Mesenchymal stem cell (in vitro differentiated cells and primary cell): ENCODE measurements around the gene VMP1.

Experiments used
- DNase-seq: peaks from one replicate; pipeline ENCODE4 v3.0.0-alpha.2; 2013
- H2AFZ ChIP-seq: one replicate; pipeline ENCODE4 v1.6.1; 2013; ENCODE audit warnings: low read depth, mild to moderate bottlenecking, control low read depth, inconsistent platforms, low read length, moderate library complexity
- H2AK5ac ChIP-seq: 2 replicates; pipeline ENCODE4 v1.6.1; 2013; ENCODE audit warnings: low read length, moderate library complexity, mild to moderate bottlenecking, inconsistent platforms; ENCODE audit not compliant: severe bottlenecking
- H2BK120ac ChIP-seq: one replicate; pipeline ENCODE4 v1.6.1; 2013; ENCODE audit warnings: low read depth, mild to moderate bottlenecking, inconsistent platforms, low read length, moderate library complexity
- H2BK12ac ChIP-seq, 2 experiments: one replicate each; pipeline ENCODE4 v1.6.1; 2013; ENCODE audit warnings: inconsistent platforms in 2 of 2, low read length in 2 of 2, mild to moderate bottlenecking in 2 of 2, moderate library complexity in 2 of 2, control low read depth in 1 of 2
- H2BK15ac ChIP-seq: one replicate; pipeline ENCODE4 v1.6.1; 2013; ENCODE audit warnings: mild to moderate bottlenecking, low read depth, inconsistent platforms; ENCODE audit not compliant: poor library complexity, severe bottlenecking
- H2BK5ac ChIP-seq: 2 replicates; pipeline ENCODE4 v1.6.1; 2013; ENCODE audit warnings: low read depth, mild to moderate bottlenecking, low read length, control low read depth, inconsistent platforms; ENCODE audit not compliant: poor library complexity, severe bottlenecking
- H3K14ac ChIP-seq, 2 experiments: one replicate each; pipeline ENCODE4 v1.6.1; 2013; ENCODE audit warnings: inconsistent platforms in 2 of 2, low read length in 2 of 2, control low read depth in 1 of 2, mild to moderate bottlenecking in 1 of 2, moderate library complexity in 1 of 2
- H3K18ac ChIP-seq, 2 experiments: one replicate each; pipeline ENCODE4 v1.6.1; 2013; ENCODE audit warnings: inconsistent platforms in 2 of 2, low read length in 2 of 2, control low read depth in 1 of 2, low read depth in 1 of 2, mild to moderate bottlenecking in 1 of 2
- H3K23ac ChIP-seq, 2 experiments: one replicate each; pipeline ENCODE4 v1.6.1; 2013; ENCODE audit warnings: inconsistent platforms in 2 of 2, low read length in 2 of 2, mild to moderate bottlenecking in 2 of 2, moderate library complexity in 2 of 2, control low read depth in 1 of 2
- H3K27ac ChIP-seq: 2 replicates; pipeline ENCODE4 v1.5.1; 2013; ENCODE audit warnings: mild to moderate bottlenecking, moderate library complexity, low read length, control low read depth, inconsistent platforms; ENCODE audit not compliant: poor library complexity, severe bottlenecking
- H3K27me3 ChIP-seq, 2 experiments: 2 replicates each; pipeline versions ENCODE4 v1.6.1 to v1.7.0; 2013; ENCODE audit warnings: low read length in 2 of 2, mild to moderate bottlenecking in 2 of 2, moderate library complexity in 2 of 2, control low read depth in 1 of 2, inconsistent platforms in 1 of 2; ENCODE audit not compliant: control insufficient read depth in 1 of 2, insufficient read depth in 1 of 2
- H3K36me3 ChIP-seq, 2 experiments: 2 replicates each; pipeline versions ENCODE4 v1.6.1 to v1.7.0; 2013; ENCODE audit warnings: low read length in 2 of 2, control low read depth in 1 of 2, inconsistent platforms in 1 of 2, low read depth in 1 of 2, mild to moderate bottlenecking in 1 of 2; ENCODE audit not compliant: insufficient read depth in 2 of 2, control insufficient read depth in 1 of 2
- H3K4ac ChIP-seq, 2 experiments: one replicate each; pipeline ENCODE4 v1.6.1; 2013; ENCODE audit warnings: inconsistent platforms in 2 of 2, low read length in 2 of 2, mild to moderate bottlenecking in 2 of 2, moderate library complexity in 2 of 2, control low read depth in 1 of 2, low read depth in 1 of 2
- H3K4me1 ChIP-seq: 2 replicates; pipeline ENCODE4 v1.6.1; 2013; ENCODE audit warnings: low read depth, low read length, control low read depth; ENCODE audit not compliant: control insufficient read depth, insufficient read depth
- H3K4me2 ChIP-seq: 2 replicates; pipeline ENCODE4 v1.6.1; 2013; ENCODE audit warnings: low read length, mild to moderate bottlenecking, inconsistent platforms; ENCODE audit not compliant: poor library complexity, severe bottlenecking
- H3K4me3 ChIP-seq, 2 experiments: 2 replicates each; pipeline versions ENCODE4 v1.5.1 to v1.7.0; 2013; ENCODE audit warnings: low read length in 2 of 2, mild to moderate bottlenecking in 2 of 2, control low read depth in 1 of 2, low read depth in 1 of 2; ENCODE audit not compliant: insufficient read depth in 1 of 2
- H3K79me1 ChIP-seq: replicated peaks from 2 replicates; pipeline ENCODE4 v1.6.1; 2013; ENCODE audit warnings: mild to moderate bottlenecking, control low read depth, low read length, inconsistent platforms; ENCODE audit not compliant: poor library complexity, severe bottlenecking
- H3K9ac ChIP-seq: 2 replicates; pipeline ENCODE4 v1.7.0; 2013; ENCODE audit warnings: mild to moderate bottlenecking, low read length, moderate library complexity
- H3K9me3 ChIP-seq: 2 replicates; pipeline ENCODE4 v1.7.0; 2013; ENCODE audit warnings: mild to moderate bottlenecking, low read length; ENCODE audit not compliant: control insufficient read depth
- H4K8ac ChIP-seq: one replicate; pipeline ENCODE4 v1.6.1; 2013; ENCODE audit warnings: inconsistent platforms, mild to moderate bottlenecking, low read length, moderate library complexity
- H4K91ac ChIP-seq: one replicate; pipeline ENCODE4 v1.6.1; 2013; ENCODE audit warnings: mild to moderate bottlenecking, low read length, inconsistent platforms
- WGBS: methylation state at CpG from one replicate; pipeline ENCODE4 v1.1.7; 2013; ENCODE audit warnings: mixed read lengths; 5-methylcytosine and 5-hydroxymethylcytosine counted together

VMP1 gene

GRCh38 chr17:59748591-59748990 is 41.1 kb downstream of the VMP1 start:
- no peak overlapping the region for H4K91ac ChIP-seq
- H3K36me3 ChIP-seq: peaks cover 4 to 6% of the 10 kb centered on the region in 2 experiments
- no peaks in the 10 kb centered on the region for H3K27me3 ChIP-seq
- H3K18ac ChIP-seq: no peak overlapping the region
- H3K9ac ChIP-seq: no peak overlapping the region
- peaks cover 5% of the 10 kb centered on the region for H3K4me1 ChIP-seq
- no peak overlapping the region for H4K8ac ChIP-seq
- H2BK15ac ChIP-seq: no peak overlapping the region
- H3K4ac ChIP-seq: no peak overlapping the region
- no peak for DNase-seq
- no peak overlapping the region for H3K14ac ChIP-seq
- peaks cover 4% of the 10 kb centered on the region for H3K79me1 ChIP-seq
- H3K9me3 ChIP-seq: no peaks in the 10 kb centered on the region
- no peak overlapping the region for H2BK120ac ChIP-seq
- no peak overlapping the region for H2BK5ac ChIP-seq
- H3K27ac ChIP-seq: no peak overlapping the region
- WGBS: no CpG with 5 or more reads among the region's 1 CpG
- no peak overlapping the region for H3K23ac ChIP-seq
- no peak overlapping the region for H3K4me3 ChIP-seq
- no peak overlapping the region for H2AK5ac ChIP-seq
- H2BK12ac ChIP-seq: no peak overlapping the region
- no peak overlapping the region for H2AFZ ChIP-seq
- no peak overlapping the region for H3K4me2 ChIP-seq

GRCh38 chr17:59751955-59752413 is 44.5 kb downstream of the VMP1 start:
- 96% methylated on average over 10 of the region's 11 CpGs for WGBS
- peak overlapping the region; percentile 1 to 38 for H3K18ac ChIP-seq
- H2BK5ac ChIP-seq: no peak overlapping the region
- H4K8ac ChIP-seq: peak overlapping the region; percentile 54
- H3K9ac ChIP-seq: peak overlapping the region; percentile 64
- H4K91ac ChIP-seq: no peak overlapping the region
- H2BK12ac ChIP-seq: peak overlapping the region; percentile 15 to 46
- peaks cover 0 to 3% of the 10 kb centered on the region in 2 experiments for H3K36me3 ChIP-seq
- H2BK15ac ChIP-seq: peak overlapping the region; percentile 77
- no peak overlapping the region for H3K14ac ChIP-seq
- peaks cover 4% of the 10 kb centered on the region for H3K79me1 ChIP-seq
- H3K4ac ChIP-seq: no peak overlapping the region
- H3K27ac ChIP-seq: peak overlapping the region; percentile 49
- no peaks in the 10 kb centered on the region for H3K9me3 ChIP-seq
- H2AFZ ChIP-seq: no peak overlapping the region
- no peak overlapping the region for H3K23ac ChIP-seq
- peak overlapping the region; percentile 98 for H2AK5ac ChIP-seq
- no peaks in the 10 kb centered on the region for H3K27me3 ChIP-seq
- H2BK120ac ChIP-seq: no peak overlapping the region
- H3K4me3 ChIP-seq: no peak overlapping the region
- DNase-seq: no peak
- H3K4me2 ChIP-seq: no peak overlapping the region
- H3K4me1 ChIP-seq: peaks cover 8% of the 10 kb centered on the region

DNA sequence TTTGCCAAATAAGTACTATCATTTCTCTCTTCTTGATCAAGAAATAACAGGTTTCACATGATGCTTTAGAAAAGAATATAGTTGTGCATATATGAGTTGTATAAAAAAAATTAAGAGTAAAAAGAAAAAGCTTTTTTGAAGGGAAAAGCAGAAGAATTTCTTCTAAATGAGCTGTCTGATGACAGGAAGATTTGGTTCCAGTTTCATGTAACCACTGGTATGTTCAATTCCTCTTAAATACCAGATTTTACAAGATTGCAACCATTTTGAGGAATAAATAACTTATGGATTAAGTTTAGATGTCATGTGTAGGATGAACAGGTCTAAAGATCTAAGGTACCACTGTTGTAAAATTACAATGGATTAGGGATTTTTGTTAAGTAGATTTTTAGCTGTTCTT is 45.0 kb downstream of the VMP1 start:
- Histone ChIP-seq H3K4me1 (peaks cover 8% of the 10 kb centered on the region), H3K9ac (peak overlapping the region; percentile 64), H3K14ac (no peak overlapping the region), H2BK15ac (no peak overlapping the region), H3K79me1 (peaks cover 3% of the 10 kb centered on the region), H2BK120ac (no peak overlapping the region), H3K27ac (peak overlapping the region; percentile 49), H3K4me2 (no peak overlapping the region), H3K23ac (no peak overlapping the region), H3K27me3 (no peaks in the 10 kb centered on the region), H3K9me3 (no peaks in the 10 kb centered on the region), H2BK12ac (no peak overlapping the region), H2BK5ac (no peak overlapping the region), H2AK5ac (no peak overlapping the region), H3K4me3 (no peak overlapping the region), H4K8ac (no peak overlapping the region), H3K18ac (no peak overlapping the region), H2AFZ (no peak overlapping the region), H3K4ac (no peak overlapping the region), H4K91ac (no peak overlapping the region), H3K36me3 (peaks cover 0 to 3% of the 10 kb centered on the region in 2 experiments)
- DNase-seq: no peak

- no peak overlapping the region for H3K4ac ChIP-seq
- H3K27ac ChIP-seq: peak overlapping the region; percentile 77
- peaks cover 2 to 3% of the 10 kb centered on the region in 2 experiments for H3K36me3 ChIP-seq
- no peaks in the 10 kb centered on the region for H3K79me1 ChIP-seq
- peak overlapping the region; percentile 89 for H2AK5ac ChIP-seq
- H2BK15ac ChIP-seq: no peak overlapping the region
- H3K9ac ChIP-seq: peak overlapping the region; percentile 91
- H2BK12ac ChIP-seq: no peak overlapping the region
- no peak overlapping the region for H3K14ac ChIP-seq
- H3K27me3 ChIP-seq: no peaks in the 10 kb centered on the region
- no peak overlapping the region for H3K4me3 ChIP-seq
- peaks cover 9% of the 10 kb centered on the region for H3K4me1 ChIP-seq
- no peaks in the 10 kb centered on the region for H3K9me3 ChIP-seq
- no peak overlapping the region for H4K91ac ChIP-seq
- H2BK5ac ChIP-seq: peak overlapping the region; percentile 86
- H2AFZ ChIP-seq: no peak overlapping the region
- no peak overlapping the region for H3K18ac ChIP-seq
- no peak overlapping the region for H3K23ac ChIP-seq
- H3K4me2 ChIP-seq: no peak overlapping the region
- 90% methylated on average over 5 of the region's 7 CpGs for WGBS
- no peak for DNase-seq
- H2BK120ac ChIP-seq: peak overlapping the region; percentile 49
- H4K8ac ChIP-seq: no peak overlapping the region
Measured at GRCh38 chr17:59752922-59753321, 45.5 kb downstream of the VMP1 start.
